AG10803 (cell line): ENCODE data around the gene CTSW.

Source experiments
- DNase-seq: peaks from one replicate; pipeline ENCODE4 v3.0.0; 2010; ENCODE audit warnings: low read depth
- H3K4me3 ChIP-seq: 2 replicates; pipeline ENCODE4 v1.5.1; 2011; ENCODE audit warnings: mild to moderate bottlenecking, low read length, control low read depth
- TF ChIP-seq, protein P1 (sequence below): conservative IDR thresholded peaks from 2 replicates; pipeline ENCODE4 v1.5.1; 2011; ENCODE audit warnings: mild to moderate bottlenecking, low read length, control low read depth, inconsistent platforms

Gene CTSW

DNA sequence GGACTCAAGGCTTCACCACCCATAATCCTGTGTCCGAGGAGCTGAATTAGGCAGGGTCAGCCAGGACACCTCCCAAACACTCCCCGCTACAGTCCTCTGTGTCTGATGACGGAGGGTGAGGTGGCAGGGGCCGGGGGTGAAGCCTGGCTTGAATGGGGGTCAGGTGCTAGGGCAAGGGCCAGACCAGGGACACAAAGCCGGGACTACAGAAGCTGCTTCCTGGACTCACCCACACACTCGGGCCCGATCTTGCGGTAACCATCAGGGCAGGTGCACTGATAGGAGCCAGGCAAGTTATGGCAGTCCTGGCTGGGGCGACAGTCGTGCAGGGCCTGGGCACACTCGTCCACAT lies 9.4 kb upstream of the CTSW start:
- no peak for DNase-seq
- H3K4me3 ChIP-seq = peak overlapping the region; percentile 9; the same call in 1 of the 2 replicates
- TF ChIP-seq, protein P1, sequence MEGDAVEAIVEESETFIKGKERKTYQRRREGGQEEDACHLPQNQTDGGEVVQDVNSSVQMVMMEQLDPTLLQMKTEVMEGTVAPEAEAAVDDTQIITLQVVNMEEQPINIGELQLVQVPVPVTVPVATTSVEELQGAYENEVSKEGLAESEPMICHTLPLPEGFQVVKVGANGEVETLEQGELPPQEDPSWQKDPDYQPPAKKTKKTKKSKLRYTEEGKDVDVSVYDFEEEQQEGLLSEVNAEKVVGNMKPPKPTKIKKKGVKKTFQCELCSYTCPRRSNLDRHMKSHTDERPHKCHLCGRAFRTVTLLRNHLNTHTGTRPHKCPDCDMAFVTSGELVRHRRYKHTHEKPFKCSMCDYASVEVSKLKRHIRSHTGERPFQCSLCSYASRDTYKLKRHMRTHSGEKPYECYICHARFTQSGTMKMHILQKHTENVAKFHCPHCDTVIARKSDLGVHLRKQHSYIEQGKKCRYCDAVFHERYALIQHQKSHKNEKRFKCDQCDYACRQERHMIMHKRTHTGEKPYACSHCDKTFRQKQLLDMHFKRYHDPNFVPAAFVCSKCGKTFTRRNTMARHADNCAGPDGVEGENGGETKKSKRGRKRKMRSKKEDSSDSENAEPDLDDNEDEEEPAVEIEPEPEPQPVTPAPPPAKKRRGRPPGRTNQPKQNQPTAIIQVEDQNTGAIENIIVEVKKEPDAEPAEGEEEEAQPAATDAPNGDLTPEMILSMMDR = no peak

DNA sequence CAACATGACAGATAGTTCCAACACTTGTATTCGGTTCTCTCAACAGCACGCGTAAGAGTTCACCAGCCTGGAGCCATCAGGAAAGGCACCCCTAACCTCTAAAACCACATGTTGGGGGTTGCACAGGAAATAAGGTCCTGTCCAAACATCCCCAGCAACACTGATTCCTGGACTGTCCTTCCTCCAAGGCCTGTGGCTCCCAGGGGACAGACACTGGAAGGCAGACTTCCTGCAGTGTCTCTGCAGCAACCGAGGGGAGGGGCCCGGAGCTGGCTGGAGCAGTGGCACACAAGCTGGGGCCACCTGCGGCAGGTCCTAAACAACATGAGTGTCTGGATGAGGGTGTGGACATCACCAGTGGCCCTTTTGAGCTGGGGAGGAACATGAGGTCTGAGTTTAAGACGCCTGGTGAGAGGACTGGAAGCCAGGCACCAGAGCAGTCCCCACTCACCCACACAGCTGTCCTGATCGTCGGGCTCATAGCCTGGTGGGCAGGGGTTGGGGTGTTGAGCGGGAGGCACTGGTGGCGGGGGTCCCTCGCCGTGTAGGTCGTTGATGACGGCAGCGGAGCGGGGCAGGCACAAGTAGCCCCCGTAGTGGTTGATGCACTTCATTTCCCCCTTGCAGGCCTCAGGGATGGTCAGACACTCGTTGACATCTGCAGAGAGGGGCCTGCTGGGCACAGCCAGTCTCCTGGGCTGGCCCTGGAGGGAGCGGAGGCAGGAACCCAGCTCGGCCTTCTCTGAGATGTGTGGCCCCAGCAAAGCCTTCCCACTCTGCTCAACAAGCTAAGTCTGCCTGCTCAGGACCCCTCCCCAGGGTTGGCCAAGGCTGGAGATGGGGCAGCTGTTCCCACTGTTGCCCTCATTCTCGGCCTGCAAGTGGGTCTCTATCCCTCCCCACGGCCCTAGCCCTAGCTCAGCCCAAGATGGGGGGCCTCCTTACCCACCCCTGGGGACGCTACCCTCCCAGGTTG lies 8.6 kb upstream of the CTSW start:
- TF ChIP-seq, protein P1 = no peak
- peak overlapping the region; percentile 81 for H3K4me3 ChIP-seq
- DNase-seq = peak; percentile 29

DNA sequence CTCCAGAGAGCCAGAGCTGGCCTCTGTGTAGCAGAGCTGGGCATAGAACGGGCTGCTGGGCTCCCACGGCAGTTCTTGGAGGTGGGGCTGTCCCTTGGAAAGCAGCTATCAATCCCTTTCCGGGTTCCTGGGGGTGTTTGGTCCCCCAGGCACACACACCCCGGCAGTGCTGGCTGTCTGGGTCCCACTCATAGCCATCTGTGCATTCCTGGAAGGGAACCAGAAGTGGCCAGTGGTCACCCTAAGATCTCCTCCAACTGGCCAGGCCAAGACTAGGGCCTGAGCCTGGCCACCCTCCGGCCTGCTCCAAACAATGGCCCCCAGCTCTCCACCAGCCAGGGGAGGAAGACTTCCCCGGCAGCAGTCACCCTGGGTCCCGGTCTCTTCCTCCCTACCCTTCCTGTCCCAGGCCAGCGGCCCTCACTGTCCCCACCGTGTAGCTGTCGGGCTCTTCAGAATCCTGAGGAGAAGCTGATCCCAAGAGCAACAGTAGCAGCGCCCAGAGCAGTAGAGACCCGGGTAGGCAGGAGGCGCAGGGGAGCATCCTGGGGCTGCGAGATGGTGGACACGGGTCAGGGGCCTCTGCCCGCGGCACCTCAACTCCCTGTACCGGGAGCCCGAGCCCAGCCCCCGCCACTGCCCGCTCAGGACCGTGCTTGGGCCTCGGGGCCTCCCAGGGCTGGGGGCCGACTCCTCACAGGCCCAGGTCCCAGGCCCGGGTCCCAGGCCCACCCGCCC lies 7.7 kb upstream of the CTSW start:
- DNase-seq = peak; percentile 39
- TF ChIP-seq, protein P1 = peak; percentile 23
- peak overlapping the region; percentile 81 for H3K4me3 ChIP-seq

DNA sequence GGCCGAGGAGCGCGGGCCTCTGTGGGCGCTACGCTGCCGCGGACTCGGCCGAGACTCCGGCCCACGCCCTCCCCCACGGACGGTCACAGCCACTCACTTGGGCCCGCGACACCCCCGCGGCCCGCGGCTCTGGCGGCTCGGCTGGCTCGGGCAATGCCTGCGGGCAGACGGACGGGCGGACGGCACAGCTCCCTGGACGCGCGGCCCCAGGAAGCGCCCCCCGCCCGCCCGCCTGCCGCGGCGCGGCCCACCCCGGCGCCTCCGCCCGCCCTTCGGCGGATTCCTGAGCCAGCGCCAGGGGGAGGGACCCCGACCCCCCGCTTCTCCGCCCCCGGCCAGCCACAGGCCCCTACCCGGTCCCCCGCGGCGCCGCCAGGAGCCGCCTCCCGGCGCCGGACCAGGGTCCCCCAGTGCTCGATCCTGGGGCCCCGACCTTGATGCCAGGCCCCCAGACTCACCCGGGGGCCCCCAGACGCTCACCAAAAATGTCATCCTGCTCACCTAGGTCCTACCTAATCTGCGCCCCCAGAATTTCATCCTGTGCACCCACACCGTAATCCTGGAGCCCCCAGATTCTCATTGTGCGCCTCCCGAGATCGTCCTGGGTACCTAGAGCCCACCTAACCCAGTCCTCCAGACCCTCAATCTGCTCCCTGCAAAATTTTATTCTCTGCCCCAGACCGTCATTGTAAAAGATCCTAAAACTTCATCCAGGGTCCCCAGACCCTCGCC lies 6.9 kb upstream of the CTSW start, which contains the start of gene EFEMP2:
EFEMP2 (minus strand) TSS at position 215 of the 732 bp plus-strand sequence. CDS start 446 bp downstream, outside the sequence.
- TF ChIP-seq, protein P1 = no peak
- peak; percentile 37 for DNase-seq
- peak within 1 kb of the TSS; percentile 81 for H3K4me3 ChIP-seq

DNA sequence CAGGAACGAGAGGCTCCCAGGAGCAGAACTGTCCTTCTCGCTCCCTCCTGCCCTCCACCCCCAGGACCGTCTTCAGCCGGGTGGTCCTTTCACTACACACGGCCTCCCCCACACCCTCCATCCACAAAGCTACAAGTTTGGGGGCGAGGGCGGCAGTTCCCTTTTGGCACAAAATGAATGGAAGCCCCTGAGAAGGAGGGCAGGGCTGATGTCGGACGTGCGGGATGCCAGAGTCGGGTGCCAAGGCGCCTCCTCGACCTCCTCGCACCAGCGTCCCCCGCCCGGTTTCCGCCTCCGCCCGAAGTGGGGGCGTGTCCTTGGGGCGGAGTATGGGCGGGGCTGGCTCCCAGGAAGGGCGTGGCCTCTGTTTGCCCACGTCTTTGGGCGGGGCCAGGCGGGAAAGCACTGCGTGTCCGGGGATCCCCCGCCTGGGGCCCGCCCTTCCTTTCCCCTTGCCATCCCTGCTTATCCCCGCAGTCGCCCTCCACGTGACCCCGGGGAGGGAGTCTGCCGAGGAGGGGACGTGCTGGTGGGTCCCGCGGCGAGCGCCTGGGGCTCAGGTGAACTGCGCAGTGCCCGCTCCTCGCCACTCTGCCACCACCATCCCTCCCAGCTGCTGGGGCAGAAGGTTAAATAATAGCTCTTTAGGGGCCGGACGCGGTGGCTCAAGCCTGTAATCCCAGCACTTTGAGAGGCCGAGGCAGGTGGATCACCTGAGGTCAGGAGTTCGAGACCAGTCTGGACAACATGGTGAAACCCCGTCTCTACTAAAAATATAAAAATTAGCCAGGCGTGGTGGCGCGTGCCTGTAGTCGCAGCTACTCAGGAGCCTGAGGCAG lies 6.1 kb upstream of the CTSW start:
- peak; percentile 88 for DNase-seq
- H3K4me3 ChIP-seq = peak overlapping the region; percentile 81
- TF ChIP-seq, protein P1 = no peak

DNA sequence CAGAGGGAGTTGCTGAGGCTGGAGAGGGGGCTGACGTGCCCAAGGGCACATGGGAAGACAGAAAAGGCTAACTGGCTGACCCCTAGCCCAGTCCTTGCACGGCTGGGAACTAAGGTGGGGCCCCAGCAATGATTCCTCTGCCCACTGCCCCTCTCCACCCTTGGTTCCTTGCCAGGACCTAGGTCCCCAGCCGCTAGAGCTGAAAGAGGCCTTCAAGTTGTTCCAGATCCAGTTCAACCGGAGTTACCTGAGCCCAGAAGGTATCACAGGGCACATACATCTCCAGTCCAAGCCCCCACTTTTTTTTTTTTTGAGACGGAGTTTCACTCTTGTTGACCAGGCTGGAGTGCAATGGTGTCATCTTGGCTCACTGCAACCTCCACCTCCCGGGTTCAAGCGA lies 390 bp downstream of the CTSW start:
- TF ChIP-seq, protein P1 = no peak
- DNase-seq = no peak
- no peak overlapping the region for H3K4me3 ChIP-seq
